Right atrium auricular region (tissue), 2 donors: Measurements from ENCODE around the gene MED22. TPM values are rescaled to one million over a fixed set of nuclear protein-coding genes. Genes with fewer than 3 reads are reported as not detected.

Source experiments
- DNase-seq: peaks from one replicate; pipeline ENCODE4 v3.0.0-alpha.2; 2019; ENCODE audit warnings: low spot score
- H3K27ac ChIP-seq, 2 donors: fragments of 200-600 bp; sonication (generic); 1 replicate in 1 of 2; 2 replicates in 1 of 2; pipeline ENCODE4 v1.5.1; 2016 to 2019
- H3K27me3 ChIP-seq, 2 donors: fragments of 200-600 bp; sonication (generic); one replicate each; pipeline versions ENCODE4 v1.5.1 to v1.6.0; 2017 to 2019
- H3K36me3 ChIP-seq: fragments of 200-600 bp; sonication (generic); one replicate; pipeline ENCODE4 v1.5.1; 2016
- H3K4me1 ChIP-seq, 2 donors: fragments of 200-600 bp; sonication (generic); one replicate each; pipeline versions ENCODE4 v1.5.1 to v1.6.0; 2017 to 2019
- H3K4me3 ChIP-seq, 2 donors: fragments of 200-600 bp; sonication (generic); 1 replicate in 1 of 2; 2 replicates in 1 of 2; pipeline ENCODE4 v1.5.1; 2017 to 2019; ENCODE audit warnings: mild to moderate bottlenecking in 1 of 2, moderate library complexity in 1 of 2
- H3K9me3 ChIP-seq, 2 donors: fragments of 200-600 bp; sonication (generic); one replicate each; pipeline ENCODE4 v1.5.1; 2019
- total RNA-seq, 2 donors: library from RNA; depleted of rRNA; stranded (reverse); fragments of >200 nt; gene quantifications; one replicate each; pipeline ENCODE4 v1.1.0, GENCODE V29; 2016
- TF ChIP-seq, protein P1 (sequence below), 2 donors: fragments of 200-600 bp; sonication (generic); IDR thresholded peaks; one replicate each; pipeline ENCODE4 v1.5.1; 2019; ENCODE audit warnings: antibody characterized with exemption in 2 of 2

Gene MED22
- total RNA-seq, 2 donors from 2014 or later = 15.1 to 24.6 TPM

DNA sequence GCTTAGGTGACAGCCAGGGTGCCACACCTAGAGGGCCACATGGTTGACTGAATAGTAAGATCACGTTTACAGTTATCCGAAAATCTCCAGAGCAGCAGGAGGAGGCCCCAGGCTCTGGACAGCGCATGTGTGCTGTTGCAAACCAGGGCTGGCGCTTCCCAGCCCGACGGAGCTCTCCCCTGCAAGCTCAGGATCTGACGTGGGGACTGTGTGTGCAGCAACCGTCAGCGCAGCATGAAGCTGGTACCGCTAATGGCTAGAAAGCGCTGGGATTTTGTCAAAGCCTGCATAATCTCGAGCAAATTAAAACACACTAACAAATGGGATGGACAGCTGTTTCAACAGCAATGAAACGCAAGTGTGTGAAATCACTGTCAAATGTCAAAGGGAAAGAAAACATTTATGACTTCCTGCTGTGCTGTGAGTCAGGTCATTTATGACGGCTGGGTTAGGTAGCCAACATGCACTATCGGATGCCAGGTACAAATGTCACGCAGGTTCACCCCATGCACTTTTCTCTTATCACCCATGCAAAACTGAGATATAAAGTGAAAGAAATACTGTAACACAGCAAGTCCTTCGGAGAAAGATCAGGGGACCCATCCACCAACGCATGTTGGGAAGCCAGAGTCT lies 20.4 kb upstream of the MED22 start:
- Histone ChIP-seq H3K4me3 (no peak overlapping the region), H3K27ac (no peak overlapping the region), H3K36me3 (peaks cover 46% of the 10 kb centered on the region), H3K9me3 (no peaks in the 10 kb centered on the region), H3K27me3 (no peaks in the 10 kb centered on the region), H3K4me1 (peaks cover 0 to 59% of the 10 kb centered on the region in 2 donors)
- no peak for DNase-seq
- TF ChIP-seq, protein P1, sequence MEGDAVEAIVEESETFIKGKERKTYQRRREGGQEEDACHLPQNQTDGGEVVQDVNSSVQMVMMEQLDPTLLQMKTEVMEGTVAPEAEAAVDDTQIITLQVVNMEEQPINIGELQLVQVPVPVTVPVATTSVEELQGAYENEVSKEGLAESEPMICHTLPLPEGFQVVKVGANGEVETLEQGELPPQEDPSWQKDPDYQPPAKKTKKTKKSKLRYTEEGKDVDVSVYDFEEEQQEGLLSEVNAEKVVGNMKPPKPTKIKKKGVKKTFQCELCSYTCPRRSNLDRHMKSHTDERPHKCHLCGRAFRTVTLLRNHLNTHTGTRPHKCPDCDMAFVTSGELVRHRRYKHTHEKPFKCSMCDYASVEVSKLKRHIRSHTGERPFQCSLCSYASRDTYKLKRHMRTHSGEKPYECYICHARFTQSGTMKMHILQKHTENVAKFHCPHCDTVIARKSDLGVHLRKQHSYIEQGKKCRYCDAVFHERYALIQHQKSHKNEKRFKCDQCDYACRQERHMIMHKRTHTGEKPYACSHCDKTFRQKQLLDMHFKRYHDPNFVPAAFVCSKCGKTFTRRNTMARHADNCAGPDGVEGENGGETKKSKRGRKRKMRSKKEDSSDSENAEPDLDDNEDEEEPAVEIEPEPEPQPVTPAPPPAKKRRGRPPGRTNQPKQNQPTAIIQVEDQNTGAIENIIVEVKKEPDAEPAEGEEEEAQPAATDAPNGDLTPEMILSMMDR (IDR thresholded peaks at IDR 0.05) = no peak

DNA sequence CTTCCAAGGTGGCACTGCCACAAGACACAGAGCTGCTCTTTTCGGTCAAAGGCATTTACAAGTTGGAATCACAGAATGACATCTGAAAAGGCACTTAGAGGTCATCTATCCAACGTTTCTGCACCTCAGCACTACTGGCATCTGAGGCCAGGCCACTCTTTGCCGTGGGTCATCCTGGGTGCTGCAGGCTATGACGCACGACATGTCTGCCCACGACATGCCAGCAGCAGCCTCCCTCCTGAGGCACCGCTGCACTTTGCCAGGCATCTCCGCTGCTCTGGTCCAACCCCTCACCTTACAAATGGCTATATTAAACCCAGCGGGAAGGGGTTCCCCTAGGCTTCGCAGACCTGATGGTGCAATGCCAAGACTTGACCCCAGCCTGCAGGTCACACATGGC lies 19.8 kb upstream of the MED22 start:
- H3K4me3 ChIP-seq = no peak overlapping the region
- H3K27ac ChIP-seq = no peak overlapping the region
- H3K4me1 ChIP-seq = peaks cover 0 to 53% of the 10 kb centered on the region in 2 donors
- no peaks in the 10 kb centered on the region for H3K27me3 ChIP-seq
- H3K9me3 ChIP-seq = no peaks in the 10 kb centered on the region
- DNase-seq = no peak
- TF ChIP-seq, protein P1 (IDR thresholded peaks at IDR 0.05) = no peak
- peaks cover 46% of the 10 kb centered on the region for H3K36me3 ChIP-seq

DNA sequence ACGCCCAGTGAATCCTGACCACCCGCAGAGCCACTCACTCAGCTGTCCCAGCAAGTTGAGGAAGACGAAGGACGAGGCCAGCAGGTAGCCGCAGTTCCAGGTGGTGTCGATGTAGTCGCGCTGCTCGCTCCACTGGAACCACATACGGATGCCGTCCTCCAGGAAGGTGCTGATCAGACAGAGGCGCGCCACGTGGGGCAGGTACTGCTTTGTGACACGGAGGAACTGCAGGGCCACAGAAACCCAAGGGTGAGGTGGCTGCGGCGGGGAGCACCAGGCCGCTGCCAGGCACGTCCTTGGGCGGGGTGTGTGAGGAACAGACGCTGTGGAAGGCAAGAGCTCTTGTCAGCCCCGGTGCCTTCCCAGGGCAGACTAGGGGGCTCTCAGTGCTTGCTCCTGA lies 19.3 kb upstream of the MED22 start:
- Histone ChIP-seq H3K27ac (no peak overlapping the region), H3K4me3 (no peak overlapping the region), H3K27me3 (no peaks in the 10 kb centered on the region), H3K36me3 (peaks cover 49% of the 10 kb centered on the region), H3K4me1 (peaks cover 0 to 48% of the 10 kb centered on the region in 2 donors), H3K9me3 (no peaks in the 10 kb centered on the region)
- TF ChIP-seq, protein P1 (IDR thresholded peaks at IDR 0.05) = no peak
- DNase-seq = no peak

DNA sequence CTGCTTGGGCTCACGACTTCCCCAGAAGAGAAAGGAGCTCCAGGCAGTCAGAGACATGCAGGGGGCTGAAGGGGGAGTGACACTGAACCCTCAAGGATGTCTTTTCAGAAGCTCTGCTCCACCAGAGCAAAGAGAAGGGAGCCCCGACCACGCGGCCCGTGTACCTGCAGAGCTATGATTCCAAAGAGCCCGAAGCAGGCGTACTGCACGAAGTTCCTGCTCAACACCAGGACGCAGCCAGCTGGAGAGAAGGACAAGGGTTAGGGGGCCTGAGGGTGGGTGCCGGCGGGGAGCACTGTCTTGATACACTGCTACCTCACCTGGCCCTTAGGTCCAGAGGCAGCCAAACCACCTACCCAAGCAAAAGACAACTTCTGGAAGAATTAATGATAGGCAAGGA lies 18.5 kb upstream of the MED22 start:
- no peak overlapping the region for H3K4me3 ChIP-seq
- H3K9me3 ChIP-seq = no peaks in the 10 kb centered on the region
- H3K27ac ChIP-seq = no peak overlapping the region
- TF ChIP-seq, protein P1 (IDR thresholded peaks at IDR 0.05) = no peak
- H3K27me3 ChIP-seq = no peaks in the 10 kb centered on the region
- H3K36me3 ChIP-seq = peaks cover 56% of the 10 kb centered on the region
- peaks cover 0 to 40% of the 10 kb centered on the region in 2 donors for H3K4me1 ChIP-seq
- no peak for DNase-seq

DNA sequence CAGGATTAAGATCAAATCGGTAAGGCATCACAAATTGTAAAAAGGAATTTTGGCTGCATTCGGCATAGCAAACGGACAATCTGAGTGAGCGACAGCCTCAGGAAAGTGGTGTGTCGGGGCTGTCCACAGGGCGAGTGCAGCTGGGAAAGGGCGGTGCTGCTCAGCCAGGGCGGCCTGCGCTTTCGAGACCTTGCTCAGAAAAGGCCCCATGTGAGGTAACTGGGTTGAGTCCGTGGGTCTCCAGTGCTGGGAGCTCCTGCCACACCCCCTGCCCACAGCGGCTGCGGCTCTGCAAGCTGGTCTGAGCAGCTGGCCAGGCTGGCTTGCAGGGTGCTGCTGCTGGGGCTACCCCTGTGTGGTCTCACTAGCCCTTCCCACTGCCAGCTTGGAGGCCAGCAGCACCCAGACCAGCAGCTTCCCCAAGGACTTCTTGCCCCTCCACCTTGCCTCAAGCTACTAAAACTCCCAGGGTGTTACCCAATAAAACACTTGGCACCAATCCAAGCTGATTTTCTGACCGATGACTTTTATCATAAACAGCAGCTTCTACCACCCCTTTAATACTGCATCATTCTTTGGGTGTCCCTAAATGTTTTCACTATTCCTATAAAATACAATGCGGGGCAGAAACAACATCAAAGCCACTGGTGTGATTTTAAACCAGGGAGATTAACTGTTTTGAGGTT lies 14.6 kb upstream of the MED22 start:
- DNase-seq = no peak
- H3K27ac ChIP-seq = no peak overlapping the region
- H3K4me3 ChIP-seq = no peak overlapping the region
- H3K4me1 ChIP-seq = peaks cover 0 to 6% of the 10 kb centered on the region in 2 donors
- H3K9me3 ChIP-seq = no peaks in the 10 kb centered on the region
- TF ChIP-seq, protein P1 (IDR thresholded peaks at IDR 0.05) = no peak
- H3K36me3 ChIP-seq = peaks cover 81% of the 10 kb centered on the region
- no peaks in the 10 kb centered on the region for H3K27me3 ChIP-seq
